Hepatocyte (in vitro differentiated cells): ENCODE data around the gene TMEM231.

Experiments used
- CTCF ChIP-seq: fragments of 200-600 bp; sonication (generic); IDR thresholded peaks from 2 replicates; pipeline ENCODE4 v1.5.1; 2016; ENCODE audit warnings: antibody characterized with exemption, mild to moderate bottlenecking; ENCODE audit not compliant: poor library complexity
- EZH2 ChIP-seq: fragments of 200-600 bp; sonication (generic); IDR thresholded peaks from 2 replicates; pipeline ENCODE4 v1.6.1; 2016; ENCODE audit warnings: antibody characterized with exemption, mild to moderate bottlenecking, borderline replicate concordance
- EZH2phosphoT487 ChIP-seq: fragments of 200-600 bp; sonication (generic); IDR thresholded peaks from one replicate; pipeline ENCODE4 v1.6.1; 2018; ENCODE audit warnings: antibody characterized with exemption, mild to moderate bottlenecking, low read depth, moderate library complexity; ENCODE audit not compliant: unreplicated experiment, severe bottlenecking

DNA sequence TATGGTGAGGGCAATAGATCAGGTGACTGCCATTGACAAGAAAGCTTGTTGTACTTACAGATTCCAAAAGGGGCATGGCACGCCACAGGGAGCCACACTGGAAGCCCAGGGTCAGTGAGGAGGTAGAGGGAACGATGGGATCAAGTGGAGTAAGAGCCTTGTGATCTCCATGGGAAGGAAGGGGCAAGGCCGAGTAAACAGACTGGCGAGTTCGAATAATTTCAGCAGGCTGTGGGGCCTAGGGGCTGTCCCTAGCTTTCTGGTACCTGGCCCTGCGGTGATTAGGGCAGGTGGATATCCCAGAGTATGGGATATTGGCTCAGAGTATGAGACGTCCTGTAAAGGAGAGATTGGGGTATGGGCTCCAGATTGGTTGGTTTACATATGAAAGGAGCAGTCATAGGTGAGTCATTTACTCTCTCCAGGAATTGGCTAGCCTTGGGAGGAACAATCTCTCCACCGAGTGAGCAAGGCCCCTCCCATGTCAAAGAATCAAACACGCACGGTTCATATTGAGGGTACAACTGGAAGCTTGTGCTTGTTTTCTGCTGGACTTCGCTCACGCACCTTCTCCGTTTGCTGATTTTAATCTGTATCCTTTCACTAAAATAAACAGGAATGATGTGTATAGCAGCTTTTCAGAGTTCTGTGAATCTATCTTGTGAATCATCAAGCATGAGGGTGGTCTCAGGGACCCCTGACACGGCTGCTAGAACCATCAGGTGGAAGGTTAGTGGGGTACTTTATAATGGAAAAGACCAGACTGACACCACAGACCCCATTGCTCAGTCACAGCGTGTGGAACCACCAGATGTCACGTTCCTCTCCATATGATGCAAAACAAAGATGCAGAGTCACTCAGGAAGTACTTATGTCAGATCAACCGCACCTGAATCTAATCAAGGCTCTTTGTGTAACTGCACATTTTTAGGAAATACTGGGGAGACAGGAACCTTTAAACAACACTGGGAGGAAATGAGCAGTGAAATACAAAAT is 38.1 kb upstream of the TMEM231 start:
- no peak for TF ChIP-seq CTCF
- no peak for TF ChIP-seq EZH2
- TF ChIP-seq EZH2phosphoT487: no peak
